SK-N-MC (cell line): ENCODE results near the gene WHAMM.

Experiments used
- EZH2 ChIP-seq: fragments of 200-600 bp; sonication (generic); IDR thresholded peaks from one replicate; pipeline ENCODE4 v1.6.1; 2017; ENCODE audit warnings: antibody characterized with exemption
- POLR2AphosphoS5 ChIP-seq: IDR thresholded peaks from 2 replicates; pipeline ENCODE4 v1.6.1; 2012; ENCODE audit warnings: mild to moderate bottlenecking, low read depth, low read length, borderline replicate concordance

GRCh38 chr15:82763361-82764116, 45.9 kb upstream of the WHAMM start:
- TF ChIP-seq EZH2 (no peak), POLR2AphosphoS5 (no peak)
